MCF 10A (cell line): Measurements from ENCODE around the gene BACH2. TPM values are rescaled to one million over a fixed set of nuclear protein-coding genes. Genes with fewer than 3 reads are reported as not detected.

Experiments used
- BruUV-seq: library from RNA; stranded (reverse); fragments of 400-500 nt; replicated peaks from 2 replicates; lab custom pipeline; 2021; lab: Mats Ljungman, UMichigan
- CTCF ChIA-PET: fragments of 300-600 bp; sonication (Branson Sonifier 250); formaldehyde crosslinking; extraction: SDS; loops from one replicate; lab custom pipeline; 2021; ENCODE audit warnings: antibody characterized with exemption, inconsistent platforms; lab: Yijun Ruan, JAX
- POLR2A ChIA-PET: fragments of 300-600, 350-650 bp; sonication (Branson Sonifier 250); formaldehyde crosslinking; extraction: SDS; loops from one replicate; lab custom pipeline; 2020; ENCODE audit warnings: antibody characterized with exemption, inconsistent platforms; lab: Yijun Ruan, JAX
- DNase-seq: peaks from one replicate; pipeline ENCODE4 v3.0.0-alpha.2; 2018; ENCODE audit not compliant: unreplicated experiment
- H3K27ac Mint-ChIP-seq: one replicate; pipeline ENCODE4 v1.8.0; 2022; ENCODE audit warnings: mild to moderate bottlenecking, low read depth, mixed read lengths; ENCODE audit not compliant: unreplicated experiment
- H3K27me3 Mint-ChIP-seq: one replicate; pipeline ENCODE4 v1.8.0; 2022; ENCODE audit warnings: mixed read lengths; ENCODE audit not compliant: insufficient read depth, unreplicated experiment
- H3K36me3 Mint-ChIP-seq: one replicate; pipeline ENCODE4 v1.8.0; 2022; ENCODE audit warnings: mild to moderate bottlenecking, moderate library complexity, mixed read lengths; ENCODE audit not compliant: insufficient read depth, unreplicated experiment
- H3K4me1 Mint-ChIP-seq: one replicate; pipeline ENCODE4 v1.8.0; 2022; ENCODE audit warnings: mixed read lengths; ENCODE audit not compliant: insufficient read depth, unreplicated experiment
- H3K4me3 Mint-ChIP-seq: one replicate; pipeline ENCODE4 v1.8.0; 2022; ENCODE audit warnings: mild to moderate bottlenecking, moderate library complexity, mixed read lengths; ENCODE audit not compliant: unreplicated experiment
- H3K9me3 Mint-ChIP-seq: one replicate; pipeline ENCODE4 v1.8.0; 2022; ENCODE audit warnings: mixed read lengths; ENCODE audit not compliant: unreplicated experiment
- intact Hi-C: fragments of 100-400 bp; cut with micrococcal nuclease; formaldehyde crosslinking; loops from 2 replicates; pipeline ENCODE4 v1.14.1; 2022
- total RNA-seq: library from RNA; stranded (reverse); gene quantifications from 2 replicates; pipeline ENCODE4 v1.2.3, GENCODE V29; 2022
- TF ChIP-seq, protein P1 (sequence below): fragments of 200-600 bp; IDR thresholded peaks from one replicate; pipeline ENCODE4 v1.8.0; 2022; ENCODE audit warnings: antibody characterized with exemption, mild to moderate bottlenecking; ENCODE audit not compliant: unreplicated experiment

BACH2 gene
- total RNA-seq, 1 experiment from 2014 or later = 9.9 TPM

DNA sequence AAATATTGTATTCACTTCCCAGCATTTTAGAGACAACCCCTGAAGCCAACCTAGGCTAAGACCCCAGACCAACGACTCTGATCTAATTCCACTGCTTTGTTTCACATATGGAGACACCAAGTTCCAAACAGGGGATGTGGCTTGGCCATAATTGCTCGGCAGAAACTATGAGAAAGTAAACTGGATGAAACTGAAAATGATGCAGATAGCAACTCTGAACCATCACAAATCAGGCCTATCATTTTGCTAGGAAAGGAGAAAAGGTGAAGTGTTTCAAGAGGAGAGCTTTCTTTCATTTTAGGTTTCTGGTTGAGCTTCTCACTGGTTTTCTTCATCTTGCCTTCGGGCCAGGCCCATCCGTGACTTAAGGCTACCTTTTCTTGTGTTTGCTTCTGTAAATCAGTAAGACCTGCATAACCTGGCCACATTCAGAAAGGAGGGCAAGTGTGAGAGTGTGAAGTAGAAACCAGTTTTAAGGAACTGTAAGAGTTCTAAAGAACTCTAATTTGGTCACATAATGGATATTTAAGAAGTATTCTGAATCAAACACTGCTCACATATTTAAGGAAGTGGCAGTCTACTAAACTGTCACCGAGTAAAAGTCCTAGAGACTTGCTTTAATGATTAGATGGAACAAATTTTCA is 105.8 kb downstream of the BACH2 start:
- H3K27me3 Mint-ChIP-seq = no peaks in the 10 kb centered on the region
- no peak overlapping the region for H3K4me3 Mint-ChIP-seq
- CTCF ChIA-PET = interaction anchor here (1.0 kb wide), 1 partner anchor 13 kb away, joined by 4 read pairs; no protein-coding TSS in a partner anchor
- peaks cover 24% of the 10 kb centered on the region for H3K4me1 Mint-ChIP-seq
- no peaks in the 10 kb centered on the region for H3K36me3 Mint-ChIP-seq
- POLR2A ChIA-PET = interaction anchor here (0.6 to 0.7 kb wide), 2 partner anchors 46 to 379 kb away, joined by 3 read pairs; no protein-coding TSS in a partner anchor
- no peaks in the 10 kb centered on the region for H3K9me3 Mint-ChIP-seq
- intact Hi-C loops = loop anchor here (5.0 kb wide), 1 partner anchor 219 kb away; no protein-coding TSS in a partner anchor
- TF ChIP-seq, protein P1, sequence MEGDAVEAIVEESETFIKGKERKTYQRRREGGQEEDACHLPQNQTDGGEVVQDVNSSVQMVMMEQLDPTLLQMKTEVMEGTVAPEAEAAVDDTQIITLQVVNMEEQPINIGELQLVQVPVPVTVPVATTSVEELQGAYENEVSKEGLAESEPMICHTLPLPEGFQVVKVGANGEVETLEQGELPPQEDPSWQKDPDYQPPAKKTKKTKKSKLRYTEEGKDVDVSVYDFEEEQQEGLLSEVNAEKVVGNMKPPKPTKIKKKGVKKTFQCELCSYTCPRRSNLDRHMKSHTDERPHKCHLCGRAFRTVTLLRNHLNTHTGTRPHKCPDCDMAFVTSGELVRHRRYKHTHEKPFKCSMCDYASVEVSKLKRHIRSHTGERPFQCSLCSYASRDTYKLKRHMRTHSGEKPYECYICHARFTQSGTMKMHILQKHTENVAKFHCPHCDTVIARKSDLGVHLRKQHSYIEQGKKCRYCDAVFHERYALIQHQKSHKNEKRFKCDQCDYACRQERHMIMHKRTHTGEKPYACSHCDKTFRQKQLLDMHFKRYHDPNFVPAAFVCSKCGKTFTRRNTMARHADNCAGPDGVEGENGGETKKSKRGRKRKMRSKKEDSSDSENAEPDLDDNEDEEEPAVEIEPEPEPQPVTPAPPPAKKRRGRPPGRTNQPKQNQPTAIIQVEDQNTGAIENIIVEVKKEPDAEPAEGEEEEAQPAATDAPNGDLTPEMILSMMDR = no peak
- no TSS peak for BruUV-seq
- no peak overlapping the region for H3K27ac Mint-ChIP-seq
- DNase-seq = no peak

- H3K9me3 Mint-ChIP-seq = no peaks in the 10 kb centered on the region
- H3K4me1 Mint-ChIP-seq = peaks cover 24% of the 10 kb centered on the region
- no peaks in the 10 kb centered on the region for H3K36me3 Mint-ChIP-seq
- no peak overlapping the region for H3K27ac Mint-ChIP-seq
- no peak overlapping the region for H3K4me3 Mint-ChIP-seq
- CTCF ChIA-PET = interaction anchor here (1.0 kb wide), 1 partner anchor 13 kb away, joined by 4 read pairs; no protein-coding TSS in a partner anchor
- POLR2A ChIA-PET = no interaction called here
- H3K27me3 Mint-ChIP-seq = no peaks in the 10 kb centered on the region
- BruUV-seq = no TSS peak
- intact Hi-C loops = loop anchor here (5.0 kb wide), 1 partner anchor 218 kb away; no protein-coding TSS in a partner anchor
- no peak for DNase-seq
- TF ChIP-seq, protein P1 = no peak
These were observed 106.5 kb downstream of the BACH2 start for GRCh38 chr6:90190131-90190530.

- ChIA-PET POLR2A (interaction anchor here (0.6 to 3.1 kb wide), 2 partner anchors 30 to 51 kb away, joined by 3 to 14 read pairs; no protein-coding TSS in a partner anchor), CTCF (interaction anchor here (1.0 kb wide), 1 partner anchor 8 kb away, joined by 3 read pairs; no protein-coding TSS in a partner anchor)
- H3K36me3 Mint-ChIP-seq = no peaks in the 10 kb centered on the region
- no peaks in the 10 kb centered on the region for H3K27me3 Mint-ChIP-seq
- H3K4me3 Mint-ChIP-seq = no peak overlapping the region
- peaks cover 21% of the 10 kb centered on the region for H3K4me1 Mint-ChIP-seq
- H3K9me3 Mint-ChIP-seq = no peaks in the 10 kb centered on the region
- H3K27ac Mint-ChIP-seq = peak overlapping the region; percentile 60
- TF ChIP-seq, protein P1 = no peak
- DNase-seq = no peak
- BruUV-seq = no TSS peak
- intact Hi-C loops = loop anchor here (5.0 kb wide), 1 partner anchor 100 kb away; no protein-coding TSS in a partner anchor
These were observed 109.1 kb downstream of the BACH2 start for GRCh38 chr6:90187437-90188121.
